HL-60/S4 treated with phorbol 12-myristate 13-acetate at 8.2 ng/mL for 4 days and 3 days (cell line): ENCODE measurements around the gene UBE4B.
"Not testable (repeated sequence)": the region's sequence is repeated elsewhere in the genome, so short reads cannot be mapped to it uniquely, and the experiment has no call there.

Experiments
- in situ Hi-C: fragments of 300-500 bp; cut with MboI; formaldehyde crosslinking; loops from 2 replicates; pipeline ENCODE4 v1.15.0; 2022; ENCODE audit warnings: low sequenced_read_pairs

Gene UBE4B

DNA sequence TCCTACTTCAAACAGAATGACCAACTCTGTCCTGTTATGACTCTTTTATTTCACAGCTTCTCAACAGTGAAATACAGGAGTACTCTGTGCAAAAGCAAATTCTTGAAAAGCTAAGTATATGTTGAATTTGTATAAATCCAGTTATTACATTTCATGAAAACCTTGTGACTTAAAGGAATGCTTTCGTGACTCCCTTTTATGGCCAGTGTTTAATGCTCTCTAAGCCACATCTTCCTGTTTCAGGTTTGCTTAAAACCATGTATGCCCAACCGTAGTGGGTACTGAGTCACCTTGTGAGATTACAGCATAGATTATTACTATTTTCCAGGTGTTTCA, 137.4 kb downstream of the UBE4B start:
- in situ Hi-C loops: no loop called here

DNA sequence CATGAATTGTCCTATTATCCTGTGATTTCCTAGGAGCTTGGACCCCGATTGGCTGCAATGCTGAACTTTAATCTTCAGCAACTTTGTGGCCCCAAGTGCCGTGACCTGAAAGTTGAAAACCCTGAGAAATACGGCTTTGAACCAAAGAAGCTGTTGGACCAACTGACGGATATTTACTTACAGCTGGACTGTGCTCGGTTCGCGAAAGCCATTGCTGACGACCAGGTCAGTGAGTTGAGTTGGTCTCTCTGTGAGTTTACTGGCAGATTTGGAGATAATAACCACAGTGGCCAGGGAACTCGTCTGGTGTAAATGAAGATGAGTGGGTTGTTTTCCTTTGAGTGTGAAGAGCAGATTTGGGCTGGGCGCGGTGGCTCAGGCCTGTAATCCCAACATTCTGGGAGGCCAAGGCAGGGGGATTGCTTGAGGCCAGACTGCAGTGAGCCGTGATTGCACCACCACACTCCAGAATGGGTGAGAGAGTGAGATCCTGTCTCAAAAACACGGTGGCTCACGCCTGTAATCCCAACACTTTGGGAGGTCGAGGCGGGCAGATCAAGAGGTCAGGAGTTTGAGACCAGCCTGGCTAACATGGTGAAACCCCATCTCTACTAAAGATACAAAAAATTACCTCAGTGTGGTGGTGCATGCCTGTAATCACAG, 138.5 kb downstream of the UBE4B start:
- in situ Hi-C loops: no loop called here

DNA sequence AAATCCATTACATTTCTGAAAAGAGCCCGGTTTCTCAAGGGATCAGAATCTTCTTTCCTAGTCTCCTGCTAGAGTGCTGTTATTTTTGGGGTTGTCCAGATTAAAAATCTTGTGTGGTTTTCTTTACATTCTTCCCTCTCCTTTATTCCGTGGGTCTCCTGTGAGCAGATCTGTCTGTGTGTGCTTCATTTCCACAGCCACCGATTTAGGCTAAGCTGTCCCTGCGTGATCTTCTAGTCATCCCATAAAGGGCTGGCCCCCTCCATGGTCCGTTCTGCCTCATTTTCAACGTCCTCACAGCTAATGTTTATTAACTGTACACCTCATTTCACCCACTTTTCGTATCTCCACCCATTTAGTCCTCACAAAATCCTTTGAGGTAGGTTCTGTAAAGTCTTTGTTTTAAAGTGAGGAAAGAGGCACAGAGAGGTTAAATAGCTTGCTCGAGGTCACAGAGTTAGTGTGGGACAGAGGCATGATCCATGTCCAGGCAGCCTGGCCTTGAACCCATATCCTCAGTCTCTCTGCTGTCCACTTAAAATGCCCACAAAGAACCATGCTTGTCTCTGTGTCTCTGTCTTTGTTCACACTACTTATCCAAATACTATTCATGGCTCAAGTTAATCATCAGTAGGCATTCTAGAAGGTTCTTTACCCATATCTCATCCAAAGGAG, 139.4 kb downstream of the UBE4B start:
- in situ Hi-C loops: no loop called here

DNA sequence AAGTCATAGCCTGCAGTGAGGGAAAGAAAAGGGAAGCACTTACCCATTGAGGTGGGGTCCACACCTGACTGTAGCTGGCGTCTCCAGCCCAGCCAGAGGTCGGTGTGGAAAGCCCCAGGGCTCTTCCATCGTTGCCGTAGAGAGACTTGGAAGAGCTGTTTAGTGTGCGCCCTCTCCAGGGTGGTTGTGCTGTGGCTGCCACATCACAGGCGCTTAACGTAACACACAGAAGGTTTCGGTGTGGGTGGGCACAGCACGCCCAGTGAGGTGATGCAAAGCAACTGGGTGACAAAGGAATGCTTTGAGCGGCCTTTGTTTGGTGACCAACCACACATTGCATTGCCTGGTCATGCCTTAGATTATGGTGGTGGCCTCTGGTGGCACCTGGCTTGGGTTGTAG, 140.8 kb downstream of the UBE4B start:
- in situ Hi-C loops: no loop called here

DNA sequence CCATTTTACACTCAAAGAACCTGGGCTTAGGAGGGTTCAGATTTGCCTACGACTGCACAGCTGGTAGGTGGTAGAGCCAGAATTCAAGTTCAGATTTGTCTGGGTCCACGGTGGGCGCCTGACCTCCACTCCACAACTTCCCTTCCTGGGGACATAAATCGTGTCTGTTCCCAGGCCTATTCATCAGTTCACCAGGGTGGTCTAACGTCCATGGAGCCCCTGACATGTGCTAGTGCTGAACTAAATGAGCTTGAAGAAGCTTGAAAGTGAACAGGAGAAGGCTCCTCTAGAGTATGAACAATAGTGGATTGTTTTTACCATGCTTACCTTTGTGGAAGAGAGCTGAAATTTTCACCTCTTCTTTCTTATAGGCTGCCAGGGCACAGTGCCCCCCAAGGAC, 145.1 kb downstream of the UBE4B start:
- in situ Hi-C loops: no loop called here

DNA sequence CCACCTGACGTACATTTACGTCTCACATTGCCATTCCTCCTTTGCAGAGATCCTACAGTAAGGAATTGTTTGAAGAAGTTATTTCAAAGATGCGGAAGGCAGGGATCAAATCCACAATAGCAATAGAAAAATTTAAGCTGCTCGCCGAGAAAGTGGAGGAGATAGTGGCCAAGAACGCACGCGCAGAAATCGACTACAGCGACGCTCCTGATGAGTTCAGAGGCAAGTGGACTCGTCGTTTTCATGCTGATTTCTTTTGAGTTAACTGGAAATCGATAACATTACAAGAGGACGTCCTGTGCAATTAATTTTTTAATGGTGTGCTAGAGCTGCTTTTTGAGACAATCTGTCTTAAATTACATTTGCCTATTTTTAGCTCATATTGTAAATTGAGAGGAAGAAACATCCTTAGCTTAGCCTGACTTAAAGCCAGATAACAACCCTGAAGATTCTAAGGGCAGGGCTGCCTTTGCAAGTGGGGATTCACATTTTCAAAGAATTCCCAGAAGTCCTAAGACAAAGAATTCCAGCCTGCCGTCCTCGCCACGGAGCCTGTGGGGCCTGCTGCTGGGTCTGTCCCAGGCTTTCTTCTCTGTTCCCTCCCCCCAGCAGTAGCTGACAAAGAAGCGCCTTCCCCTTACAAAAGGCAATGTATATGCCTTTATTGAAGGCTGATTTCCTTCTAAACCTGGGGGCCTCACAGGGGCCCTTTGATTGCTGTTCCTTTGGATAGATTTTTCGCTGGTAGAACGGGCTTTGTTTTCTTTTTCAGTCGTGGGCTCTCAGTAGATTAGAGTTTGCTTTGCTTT, 146.0 kb downstream of the UBE4B start:
- in situ Hi-C loops: no loop called here

DNA sequence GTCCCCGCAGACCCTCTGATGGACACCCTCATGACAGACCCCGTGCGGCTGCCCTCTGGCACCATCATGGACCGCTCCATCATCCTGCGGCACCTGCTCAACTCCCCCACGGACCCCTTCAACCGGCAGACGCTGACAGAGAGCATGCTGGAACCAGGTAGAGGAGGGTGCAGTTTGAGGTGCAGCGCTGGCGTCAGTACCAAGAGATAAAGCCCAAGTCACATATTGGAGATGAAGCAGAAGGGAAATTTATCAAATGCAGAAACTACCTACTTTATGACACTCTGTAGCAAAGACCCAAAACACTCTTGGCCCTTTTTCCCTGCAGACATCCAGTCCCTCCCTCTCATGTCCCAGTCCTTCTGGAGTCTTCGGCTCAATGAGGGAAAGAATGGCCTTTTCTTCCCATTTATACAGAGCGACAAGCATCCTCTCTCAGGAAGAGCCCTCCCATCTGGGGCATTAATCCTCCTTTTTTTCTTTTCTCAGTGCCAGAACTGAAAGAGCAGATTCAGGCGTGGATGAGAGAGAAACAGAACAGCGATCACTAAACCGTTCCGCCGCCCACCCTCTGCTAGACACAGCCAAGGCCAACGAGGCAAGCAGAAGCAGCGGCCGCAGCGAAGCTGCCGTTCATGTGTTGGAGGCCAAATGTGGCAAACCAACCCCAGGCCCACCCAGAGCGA, 146.8 kb downstream of the UBE4B start:
- in situ Hi-C loops: no loop called here

DNA sequence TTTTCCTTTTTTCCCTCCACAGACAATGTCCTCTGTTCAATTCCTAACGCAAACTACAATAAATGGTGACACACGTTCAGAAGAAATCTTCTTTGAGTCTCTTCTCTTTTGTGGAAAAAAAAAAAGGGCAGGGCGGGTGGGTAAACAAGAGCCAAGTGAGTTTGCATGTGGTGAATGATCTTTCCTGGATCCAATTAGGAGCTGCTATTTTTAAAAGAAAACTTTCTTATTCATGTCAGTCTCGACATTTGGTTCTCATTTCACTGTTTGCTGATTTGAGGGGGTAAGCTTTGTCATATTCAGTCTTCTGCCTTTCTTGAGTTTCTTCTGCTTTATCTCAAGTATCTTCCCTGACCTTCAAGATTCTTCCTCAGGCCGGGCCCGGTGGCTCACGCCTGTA, 148.4 kb downstream of the UBE4B start:
- in situ Hi-C loops: no loop called here

DNA sequence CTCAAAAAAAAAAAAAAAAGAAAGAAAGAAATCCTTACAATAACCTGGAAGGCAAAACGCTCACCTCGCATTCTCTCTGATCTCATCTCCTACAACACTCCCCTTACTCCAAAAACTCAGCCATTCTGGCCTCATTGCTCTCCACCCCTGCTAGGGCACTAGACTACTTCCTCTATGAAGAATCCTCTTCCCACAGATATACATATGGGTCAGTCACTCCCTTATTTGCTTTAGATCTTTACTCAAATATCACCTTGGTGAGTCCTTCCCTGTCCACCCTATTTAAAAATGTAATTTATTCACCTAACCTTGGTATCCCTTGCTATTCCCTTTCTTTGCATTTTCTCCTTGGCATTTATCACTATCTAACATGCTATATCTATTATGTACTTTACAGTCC, 153.0 kb downstream of the UBE4B start:
- in situ Hi-C loops: no loop called here

DNA sequence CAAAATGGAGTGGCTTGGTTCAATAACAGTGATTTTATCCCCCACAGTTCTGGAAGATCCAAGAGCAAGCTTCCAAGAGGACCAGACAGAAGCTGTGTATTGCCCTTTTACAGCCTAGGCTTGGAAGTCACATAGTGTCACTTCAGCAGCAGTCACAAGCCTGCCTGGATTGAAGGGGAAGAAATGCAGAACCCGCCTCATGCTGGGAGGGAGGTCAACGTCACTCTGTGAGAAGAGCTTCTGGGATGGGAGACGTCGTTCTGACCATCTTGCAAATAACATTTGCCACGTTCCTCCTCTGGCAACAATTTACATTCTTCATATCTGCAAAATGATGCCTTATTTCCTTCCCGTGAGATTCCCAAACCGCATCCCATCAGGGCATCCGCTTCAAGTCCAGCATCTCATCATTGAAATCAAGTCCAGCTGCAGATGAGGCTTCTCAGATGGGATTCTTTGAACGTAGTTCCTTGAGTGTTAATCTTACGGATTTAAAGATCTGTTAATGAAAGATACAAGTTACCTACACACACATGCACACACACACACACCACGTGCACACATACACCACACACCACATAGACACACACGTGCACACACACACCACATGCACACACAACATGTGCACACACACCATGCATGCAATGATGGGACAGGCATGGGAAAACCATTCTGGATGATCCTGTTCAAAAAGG, 153.7 kb downstream of the UBE4B start:
- in situ Hi-C loops: no loop called here

DNA sequence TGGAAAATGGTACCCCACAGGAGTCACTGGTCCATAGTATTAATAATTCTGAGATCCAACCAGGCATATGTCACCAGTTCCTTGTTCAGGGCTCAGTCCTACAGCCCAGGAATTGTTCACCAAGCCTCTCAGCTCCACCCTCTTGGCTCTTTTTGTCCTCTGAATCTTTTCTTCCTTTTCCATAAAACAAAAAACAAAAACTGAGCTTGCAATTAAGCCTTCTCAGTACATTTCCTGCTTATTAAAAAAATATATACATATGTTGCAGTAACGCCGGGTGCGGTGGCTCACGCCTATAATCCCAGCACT, 154.2 kb downstream of the UBE4B start:
- in situ Hi-C loops: no loop called here

DNA sequence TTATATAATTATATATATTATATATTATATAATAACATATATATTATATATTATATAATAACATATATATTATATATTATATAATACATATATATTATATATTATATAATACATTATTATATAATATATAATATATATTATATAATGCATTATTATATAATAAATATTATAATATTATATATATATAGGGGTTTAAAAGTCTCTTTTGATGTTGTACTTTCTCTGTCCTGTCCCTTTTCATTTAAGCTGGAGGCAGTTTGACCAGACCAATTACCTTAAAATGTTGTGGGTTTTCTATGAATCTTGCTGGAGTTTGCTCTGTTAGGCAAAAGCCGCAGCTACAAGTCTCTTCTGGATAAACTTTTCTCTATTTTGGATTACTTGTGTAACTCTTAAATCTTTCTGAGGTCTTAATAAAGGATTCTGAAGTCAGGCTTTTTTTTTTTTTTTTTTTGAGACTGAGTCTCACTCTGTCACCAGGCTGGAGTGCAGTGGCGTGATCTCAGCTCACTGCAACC, 155.4 kb downstream of the UBE4B start:
- in situ Hi-C loops: no loop called here

DNA sequence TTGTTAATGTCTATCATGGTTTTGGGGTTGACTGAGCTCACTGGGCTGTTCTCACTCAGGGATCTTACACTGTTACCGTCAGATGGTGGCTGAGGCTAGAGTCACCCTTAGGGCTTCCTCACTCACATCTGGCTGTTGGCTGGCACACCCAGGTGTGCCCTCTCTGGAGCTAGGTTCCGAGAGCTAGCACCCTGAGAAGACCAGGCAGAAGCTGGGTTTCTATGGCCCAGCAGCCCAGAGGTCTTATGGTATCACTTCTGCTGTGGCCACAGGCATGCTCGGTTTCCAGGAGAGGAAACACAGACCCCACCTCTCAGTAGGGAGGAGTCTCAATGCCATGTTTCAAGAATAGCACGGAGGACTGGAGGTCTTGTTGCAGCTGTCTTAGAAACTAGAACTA, 156.9 kb downstream of the UBE4B start:
- in situ Hi-C loops: no loop called here

DNA sequence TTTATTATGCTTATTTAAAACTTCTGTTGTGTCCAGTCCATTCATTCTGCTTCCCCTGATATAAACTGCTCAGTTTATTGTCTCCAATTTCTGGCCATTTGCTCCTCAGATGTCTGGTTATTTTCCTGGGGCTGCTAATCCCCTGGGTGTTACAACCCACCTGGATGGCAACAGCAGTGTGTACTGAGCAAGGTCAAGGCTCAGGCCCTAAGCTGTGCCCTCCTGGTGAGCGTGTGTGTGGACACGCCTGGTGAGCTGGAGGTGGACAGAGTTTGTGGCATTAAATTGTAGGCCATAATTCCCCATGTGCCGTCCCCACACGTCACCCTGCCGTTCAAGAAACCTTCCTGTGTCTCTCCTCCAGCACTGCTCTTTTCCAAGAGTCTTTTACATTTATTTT, 159.5 kb downstream of the UBE4B start:
- in situ Hi-C loops: no loop called here

DNA sequence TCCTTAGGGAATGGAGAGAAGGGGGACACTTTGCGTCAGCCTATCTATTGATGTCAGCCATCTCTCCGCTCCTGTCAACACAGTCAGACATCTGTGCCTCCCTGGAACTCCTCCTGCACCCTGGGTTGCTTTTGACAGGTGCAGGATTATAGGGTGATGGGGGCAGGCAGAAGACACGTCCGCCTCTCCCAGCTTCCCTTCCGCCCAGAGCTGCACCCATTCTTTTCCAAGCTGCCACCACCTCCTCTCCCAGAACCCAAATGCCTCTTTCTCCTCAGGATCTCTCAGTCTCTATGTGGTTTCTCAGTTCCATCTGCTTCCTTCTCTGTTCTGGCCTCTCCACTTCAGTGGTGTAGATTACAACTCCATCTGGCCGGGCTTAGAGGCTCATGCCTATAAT, 160.5 kb downstream of the UBE4B start:
- in situ Hi-C loops: no loop called here

DNA sequence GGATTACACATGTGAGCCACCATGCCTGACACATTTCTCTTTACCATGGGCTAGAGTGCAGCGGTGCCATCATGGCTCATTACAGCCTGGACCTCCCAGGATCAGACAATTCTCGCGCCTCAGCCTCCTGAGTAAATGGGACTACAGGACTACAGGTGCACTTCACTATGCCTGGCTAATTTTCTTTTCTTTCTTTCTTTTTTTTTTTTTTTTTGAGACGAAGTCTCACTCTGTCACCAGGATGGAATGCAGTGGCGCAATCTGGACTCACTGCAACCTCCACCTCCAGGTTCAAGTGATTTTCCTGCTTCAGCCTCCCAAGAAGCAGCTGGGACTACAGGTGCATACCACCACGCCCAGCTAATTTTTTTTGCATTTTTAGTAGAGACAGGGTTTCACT, 162.8 kb downstream of the UBE4B start:
- in situ Hi-C loops: no loop called here

DNA sequence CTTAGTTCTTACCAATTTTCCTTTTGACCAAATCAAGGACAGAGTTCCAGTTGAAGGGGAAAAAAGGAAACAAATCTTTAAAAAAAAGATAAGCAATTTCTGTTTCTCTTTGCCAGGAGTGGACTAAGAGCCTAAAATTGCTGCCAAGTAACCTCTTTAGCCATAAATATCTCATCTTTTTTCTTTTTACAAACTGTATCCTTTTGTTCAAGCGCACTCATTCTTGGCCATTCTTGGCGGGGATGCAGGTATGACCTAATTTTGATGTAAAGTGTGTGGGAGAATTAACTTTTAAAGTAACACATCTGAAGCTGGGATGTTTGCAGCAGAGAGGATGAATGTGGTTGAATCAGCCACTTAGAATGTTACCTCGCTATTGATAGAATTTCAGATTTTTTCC, 164.2 kb downstream of the UBE4B start:
- in situ Hi-C loops: no loop called here

DNA sequence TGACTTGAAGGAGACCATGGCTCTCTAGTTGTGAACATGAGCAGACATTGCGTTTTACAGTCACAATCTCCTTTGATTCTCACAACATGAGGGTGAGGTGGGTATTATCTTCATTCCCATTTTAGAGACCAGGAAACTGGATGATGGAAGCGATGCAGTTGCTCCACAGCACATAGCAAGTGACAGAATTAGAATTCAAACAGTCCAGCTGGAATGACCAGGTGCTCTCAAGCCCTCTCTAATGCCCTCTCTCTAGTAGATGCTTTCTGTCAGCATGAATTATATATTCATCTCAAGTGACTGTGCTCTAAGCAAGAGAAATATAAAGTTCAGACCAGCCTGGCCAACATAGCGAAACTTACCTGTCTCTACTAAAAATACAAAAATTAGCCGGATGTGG, 167.9 kb downstream of the UBE4B start:
- in situ Hi-C loops: no loop called here

DNA sequence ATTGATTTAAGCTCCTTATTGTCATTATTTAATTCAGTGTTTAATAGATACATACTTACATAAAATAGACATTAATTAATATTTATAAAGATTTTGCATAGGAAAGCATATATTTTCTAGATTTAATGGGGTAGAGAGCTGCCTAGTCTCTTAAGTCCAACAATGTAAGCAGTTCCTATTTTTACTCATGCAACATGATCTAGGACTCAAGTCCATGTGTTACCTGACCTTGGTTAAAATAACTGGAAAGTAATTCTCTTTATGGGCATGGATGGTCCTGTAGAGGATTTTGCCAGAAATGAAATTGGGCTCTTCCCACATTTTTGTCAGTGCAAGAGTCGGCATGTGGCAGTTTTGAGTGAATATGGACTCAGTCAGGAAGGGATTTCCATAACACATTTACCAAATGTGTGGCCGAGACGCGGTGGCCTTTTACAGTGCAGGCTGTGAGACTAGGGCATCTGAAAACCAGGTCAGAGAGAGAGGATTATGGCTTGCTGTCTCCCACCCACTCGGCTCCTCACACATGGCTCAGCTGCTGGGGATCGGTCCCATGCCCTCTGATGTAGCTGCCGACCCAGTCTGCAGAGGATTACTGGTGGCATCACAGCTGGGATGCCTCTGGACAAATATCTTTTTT, 171.4 kb downstream of the UBE4B start:
- in situ Hi-C loops: no loop called here

DNA sequence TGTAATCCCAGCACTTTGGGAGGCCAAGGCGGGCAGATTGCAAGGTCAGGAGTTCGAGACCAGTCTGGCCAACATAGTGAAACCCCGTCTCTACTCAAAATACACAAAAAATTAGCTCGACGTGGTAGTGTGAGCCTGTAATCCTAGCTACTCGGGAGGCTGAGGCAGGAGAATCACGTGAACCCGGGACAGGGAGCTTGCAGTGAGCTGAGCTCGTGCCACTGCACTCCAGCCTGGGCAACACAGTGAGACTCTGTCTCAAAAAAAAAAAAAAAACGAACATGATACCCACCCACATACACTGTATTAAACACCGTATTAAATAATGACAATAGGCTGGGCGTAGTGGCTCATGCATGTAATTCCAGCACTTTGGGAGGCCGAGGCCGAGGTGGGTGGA, 172.4 kb downstream of the UBE4B start:
- in situ Hi-C loops: not testable (repeated sequence)

DNA sequence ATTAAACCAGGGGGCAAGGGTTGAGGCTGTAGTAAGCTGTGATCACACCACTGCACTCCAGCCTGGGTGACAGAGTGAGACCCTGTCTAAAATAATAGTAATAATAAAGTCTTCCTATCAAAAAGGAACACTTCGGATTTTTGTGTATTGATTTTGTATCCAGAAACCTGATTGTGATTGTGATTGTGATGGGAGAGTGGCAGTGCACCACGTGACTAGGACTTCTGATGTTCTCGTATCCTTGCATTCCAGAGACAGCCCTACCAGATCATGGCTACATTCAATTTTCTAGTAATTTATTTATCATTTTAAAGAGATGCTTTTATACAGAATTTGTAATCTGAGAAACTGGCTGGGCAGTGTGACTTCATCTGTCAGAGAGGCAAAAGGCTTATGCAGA, 175.1 kb downstream of the UBE4B start:
- in situ Hi-C loops: no loop called here
